ENCODE measurements around the gene MTA2. TPM values are rescaled to one million over a fixed set of nuclear protein-coding genes. Genes with fewer than 3 reads are reported as not detected.
A peak's percentile ranks its signal among the peaks of the same experiment; 100 is the strongest.

MTA2 gene
- total RNA-seq, 4 donors from 2014 or later, result 37.9 to 120 (median 78.2) TPM

GRCh38 chr11:62647609-62648005 is 45.9 kb upstream of the MTA2 start:
- intact Hi-C loops (cut with DNase I; ENCODE audit: low total_unique reads), result no loop called here
- no peak for TF ChIP-seq POLR2A (IDR thresholded peaks at IDR 0.05)
- no peak for TF ChIP-seq CTCF (IDR thresholded peaks at IDR 0.05)
- Histone ChIP-seq H3K27ac (no peak overlapping the region), H3K4me1 (peaks cover 5 to 14% of the 10 kb centered on the region in 2 donors), H3K36me3 (no peaks in the 10 kb centered on the region), H3K4me3 (no peak overlapping the region), H3K9me3 (no peaks in the 10 kb centered on the region), H3K27me3 (no peaks in the 10 kb centered on the region)
- no peak for DNase-seq

GRCh38 chr11:62646825-62647608 is 45.4 kb upstream of the MTA2 start:
- H3K9me3 ChIP-seq, result no peaks in the 10 kb centered on the region
- H3K27ac ChIP-seq, result no peak overlapping the region
- H3K4me1 ChIP-seq, result peaks cover 5 to 14% of the 10 kb centered on the region in 2 donors
- intact Hi-C loops (cut with DNase I; ENCODE audit: low total_unique reads), result no loop called here
- no peak for TF ChIP-seq CTCF (IDR thresholded peaks at IDR 0.05)
- TF ChIP-seq POLR2A (IDR thresholded peaks at IDR 0.05), result no peak
- DNase-seq, result no peak
- H3K27me3 ChIP-seq, result no peaks in the 10 kb centered on the region
- H3K4me3 ChIP-seq, result peak overlapping the region in 1 of 2 donors; percentile 91
- no peaks in the 10 kb centered on the region for H3K36me3 ChIP-seq

DNA sequence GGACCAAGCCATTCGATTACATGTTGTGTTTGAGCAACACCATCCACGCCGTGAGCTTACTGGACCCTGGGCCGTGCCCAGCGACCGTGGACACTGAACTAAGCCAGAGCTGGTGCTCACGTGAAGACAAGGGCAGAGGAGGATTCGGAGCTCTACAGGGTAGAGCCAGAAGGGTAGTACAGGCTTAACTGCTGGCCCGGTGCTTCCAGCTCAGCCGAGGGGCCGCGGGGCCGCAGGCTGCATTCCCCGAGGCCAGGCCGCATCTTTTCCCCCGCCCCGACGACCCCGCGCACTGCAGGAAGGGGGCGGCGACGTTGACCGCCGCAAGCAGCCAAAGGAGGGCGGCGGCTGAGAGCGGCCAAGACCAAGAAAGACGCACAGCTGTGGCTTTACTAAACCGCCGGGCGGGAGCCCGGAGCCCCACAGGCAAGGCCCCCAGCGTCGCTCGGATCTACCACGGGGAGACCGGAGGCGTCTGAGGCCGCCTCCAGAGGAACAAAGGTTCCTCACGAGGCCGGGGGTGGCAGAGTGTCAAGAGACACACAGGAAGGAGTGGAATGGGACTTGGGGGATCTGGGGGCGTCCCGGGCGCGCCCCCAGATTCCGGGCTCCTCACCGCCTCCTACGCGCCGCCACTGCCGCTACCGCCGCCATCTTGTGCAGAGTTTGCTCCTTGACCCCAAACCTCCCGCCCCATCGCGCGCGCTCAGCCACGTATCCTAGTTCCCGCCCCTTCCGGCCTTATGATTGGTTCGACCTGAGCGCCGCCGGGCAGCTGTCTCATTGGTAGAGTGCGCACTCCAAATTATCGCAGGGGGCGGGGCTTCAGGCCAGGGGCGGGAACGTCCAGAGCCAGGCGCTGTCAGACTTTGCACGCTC is 44.5 kb upstream of the MTA2 start, which contains the start of gene GANAB:
TSS of gene GANAB (minus strand) at position 668 of the 879 bp plus-strand sequence. CDS start at position 654, 14 bp downstream.
- TF ChIP-seq CTCF (IDR thresholded peaks at IDR 0.05) (no peak), POLR2A (IDR thresholded peaks at IDR 0.05) (peak; percentile 51 to 75)
- H3K27ac ChIP-seq, result peak within 1 kb of the TSS; percentile 86 to 92
- peak; percentile 99 for DNase-seq
- intact Hi-C loops (cut with DNase I; ENCODE audit: low total_unique reads), result no loop called here
- H3K4me1 ChIP-seq, result peaks cover 5 to 14% of the 10 kb centered on the region in 2 donors
- H3K36me3 ChIP-seq, result no peaks in the 10 kb centered on the region
- H3K27me3 ChIP-seq, result no peaks in the 10 kb centered on the region
- no peaks in the 10 kb centered on the region for H3K9me3 ChIP-seq
- H3K4me3 ChIP-seq, result peak within 1 kb of the TSS; percentile 71 to 91

DNA sequence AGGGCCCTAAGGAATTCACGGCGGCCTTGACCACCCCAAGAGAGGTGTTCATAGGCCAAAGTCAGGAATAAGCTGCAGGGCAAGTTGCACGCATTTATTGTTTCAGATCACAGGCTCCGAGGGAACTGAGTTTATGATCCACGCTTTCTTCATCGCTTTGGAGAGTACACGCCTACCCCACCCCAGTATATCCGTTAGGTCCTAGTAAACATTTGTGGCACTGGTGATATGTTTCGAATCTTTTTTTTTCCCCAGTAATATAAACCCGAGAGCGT is 43.9 kb upstream of the MTA2 start:
- H3K27ac ChIP-seq, result peak overlapping the region; percentile 86 to 92
- H3K9me3 ChIP-seq, result no peaks in the 10 kb centered on the region
- intact Hi-C loops (cut with DNase I; ENCODE audit: low total_unique reads), result no loop called here
- no peak for DNase-seq
- H3K4me1 ChIP-seq, result peaks cover 5 to 14% of the 10 kb centered on the region in 2 donors
- no peaks in the 10 kb centered on the region for H3K36me3 ChIP-seq
- H3K27me3 ChIP-seq, result no peaks in the 10 kb centered on the region
- TF ChIP-seq POLR2A (IDR thresholded peaks at IDR 0.05) (no peak), CTCF (IDR thresholded peaks at IDR 0.05) (no peak)
- peak overlapping the region; percentile 71 to 91 for H3K4me3 ChIP-seq

GRCh38 chr11:62644220-62644619 is 42.6 kb upstream of the MTA2 start:
- Histone ChIP-seq H3K4me3 (no peak overlapping the region), H3K27me3 (no peaks in the 10 kb centered on the region), H3K4me1 (peaks cover 5 to 14% of the 10 kb centered on the region in 2 donors), H3K36me3 (no peaks in the 10 kb centered on the region), H3K9me3 (no peaks in the 10 kb centered on the region), H3K27ac (no peak overlapping the region)
- TF ChIP-seq POLR2A (IDR thresholded peaks at IDR 0.05) (no peak), CTCF (IDR thresholded peaks at IDR 0.05) (no peak)
- intact Hi-C loops (cut with DNase I; ENCODE audit: low total_unique reads), result no loop called here
- DNase-seq, result no peak

All from uterus (tissue), 4 donors.